ENCODE measurements around the gene DLX1. TPM values are rescaled to one million over a fixed set of nuclear protein-coding genes. Genes with fewer than 3 reads are reported as not detected.

Gene DLX1
- total RNA-seq, 4 donors from 2014 or later: 0.23 to 1.4 (median 0.79) TPM

GRCh38 chr2:172106108-172106961 lies 21.0 kb downstream of the DLX1 start:
- no peak overlapping the region for H3K4me3 ChIP-seq (ENCODE audit: low read depth, poor library complexity, severe bottlenecking)
- peak in 1 of 2 donors; percentile 82 for DNase-seq (ENCODE audit: low spot score in 2 of 2)
- intact Hi-C loops (cut with DNase I; ENCODE audit: low total_unique reads): loop anchor here (10.0 kb wide), 1 partner anchor 402 kb away; no protein-coding TSS in a partner anchor
- 11% methylated on average over 34 to 41 of the region's 44 CpGs for WGBS, 2 donors
- TF ChIP-seq CTCF (IDR thresholded peaks at IDR 0.05) (no peak), POLR2A (IDR thresholded peaks at IDR 0.05) (no peak)

- H3K4me3 ChIP-seq (ENCODE audit: low read depth, poor library complexity, severe bottlenecking): no peak overlapping the region
- TF ChIP-seq POLR2A (IDR thresholded peaks at IDR 0.05) (no peak), CTCF (IDR thresholded peaks at IDR 0.05) (no peak)
- 65 to 72% methylated on average over 36 to 49 of the region's 51 CpGs for WGBS, 2 donors
- peak in 1 of 2 donors; percentile 84 for DNase-seq (ENCODE audit: low spot score in 2 of 2)
- intact Hi-C loops (cut with DNase I; ENCODE audit: low total_unique reads): loop anchor here (10.0 kb wide), 1 partner anchor 403 kb away; no protein-coding TSS in a partner anchor
These were observed 22.6 kb downstream of the DLX1 start for GRCh38 chr2:172107690-172108586.

GRCh38 chr2:172108587-172108930 lies 23.3 kb downstream of the DLX1 start:
- peak in 1 of 2 donors; percentile 78 for DNase-seq (ENCODE audit: low spot score in 2 of 2)
- TF ChIP-seq CTCF (IDR thresholded peaks at IDR 0.05) (no peak), POLR2A (IDR thresholded peaks at IDR 0.05) (no peak)
- H3K4me3 ChIP-seq (ENCODE audit: low read depth, poor library complexity, severe bottlenecking): no peak overlapping the region
- intact Hi-C loops (cut with DNase I; ENCODE audit: low total_unique reads): loop anchor here (10.0 kb wide), 1 partner anchor 404 kb away; no protein-coding TSS in a partner anchor
- 68 to 69% methylated on average over 8 of the region's 8 CpGs for WGBS, 2 donors

- DNase-seq (ENCODE audit: low spot score in 2 of 2): peak in 1 of 2 donors; percentile 61
- TF ChIP-seq POLR2A (IDR thresholded peaks at IDR 0.05) (no peak), CTCF (IDR thresholded peaks at IDR 0.05) (no peak)
- H3K4me3 ChIP-seq (ENCODE audit: low read depth, poor library complexity, severe bottlenecking): no peak overlapping the region
- intact Hi-C loops (cut with DNase I; ENCODE audit: low total_unique reads): loop anchor here (10.0 kb wide), 1 partner anchor 405 kb away; no protein-coding TSS in a partner anchor
- 49 to 58% methylated on average over 27 to 29 of the region's 29 CpGs for WGBS, 2 donors
These were observed 24.1 kb downstream of the DLX1 start for GRCh38 chr2:172109256-172109987.

Data from lower leg skin (tissue), 4 donors.